ENCODE data around the gene KCNQ1OT1. TPM values are rescaled to one million over a fixed set of nuclear protein-coding genes. Genes with fewer than 3 reads are reported as not detected.

The KCNQ1OT1 gene
- total RNA-seq, 1 donor from 2014 or later, result 7.0 TPM

DNA sequence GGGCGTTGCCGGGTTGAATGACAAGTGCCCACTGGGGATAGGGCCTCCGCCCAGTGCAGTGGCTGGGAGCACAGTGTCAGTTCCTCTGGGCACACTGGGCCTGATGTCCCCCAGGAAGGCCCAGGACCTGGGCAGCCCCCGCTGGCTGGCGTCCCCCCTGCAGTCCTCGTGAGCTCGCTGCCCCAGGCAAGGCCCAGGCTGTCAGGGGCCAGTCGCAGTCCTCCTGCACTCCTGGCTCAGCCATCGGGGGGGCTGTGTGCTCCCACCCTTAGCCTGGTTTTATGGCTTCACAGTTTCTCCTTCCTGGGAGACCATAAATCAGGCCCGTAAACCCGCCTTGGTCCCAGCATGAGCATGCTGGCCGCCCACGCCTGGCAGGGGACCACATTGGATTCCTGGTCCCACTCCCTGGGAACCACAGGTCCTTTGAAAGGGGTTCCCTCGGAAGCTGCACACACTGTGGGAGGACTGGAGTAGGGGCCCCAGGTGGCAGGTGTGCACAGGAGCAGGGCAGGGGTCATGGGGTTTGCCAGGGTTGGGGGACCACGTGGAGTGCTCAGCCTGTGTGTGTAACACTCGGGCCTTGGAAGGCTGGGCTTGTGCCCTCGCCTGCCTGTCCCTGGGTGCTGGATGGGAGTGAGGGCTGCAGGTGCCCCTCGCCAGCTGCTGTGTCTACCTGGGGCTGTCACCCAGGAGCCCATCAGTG lies 113.6 kb downstream of the KCNQ1OT1 start:
- Mint-ChIP-seq H3K4me3 (no peak overlapping the region), H3K9me3 (no peaks in the 10 kb centered on the region), H3K27ac (no peak overlapping the region), H3K4me1 (ENCODE audit: unreplicated experiment) (no peaks in the 10 kb centered on the region), H3K27me3 (no peaks in the 10 kb centered on the region), H3K36me3 (no peaks in the 10 kb centered on the region)
- peak; percentile 62 for DNase-seq (ENCODE audit: extremely low spot score, unreplicated experiment)
- no peak for TF ChIP-seq CTCF (conservative IDR thresholded peaks at IDR 0.05)

DNA sequence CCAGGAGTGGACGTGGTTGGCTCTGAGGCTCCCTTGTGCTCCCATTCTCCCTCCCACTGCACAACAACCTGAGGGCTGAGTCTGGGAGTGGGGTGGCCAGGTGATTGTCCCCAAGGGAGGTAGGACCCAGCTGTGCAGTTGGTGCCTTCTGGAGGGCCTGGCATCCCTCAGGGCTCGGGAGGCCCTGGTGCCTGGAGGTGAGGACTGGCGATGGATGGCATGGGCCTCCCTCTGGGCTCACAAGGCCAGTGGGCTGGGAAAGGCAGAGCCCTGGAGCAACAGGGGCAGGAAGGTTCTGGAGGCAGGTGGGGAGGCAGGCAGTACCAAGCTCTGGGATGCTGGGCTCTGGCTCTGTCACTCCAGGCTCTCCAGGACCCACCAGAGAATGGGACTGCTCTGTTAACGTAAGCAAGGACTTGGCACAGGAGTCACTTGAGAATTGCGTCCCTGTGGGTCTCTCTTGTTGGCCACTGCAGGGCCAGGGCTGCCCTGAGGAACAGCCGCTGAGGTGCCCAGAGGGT lies 114.2 kb downstream of the KCNQ1OT1 start:
- peak; percentile 63 for DNase-seq (ENCODE audit: extremely low spot score, unreplicated experiment)
- Mint-ChIP-seq H3K27me3 (no peaks in the 10 kb centered on the region), H3K4me3 (no peak overlapping the region), H3K36me3 (no peaks in the 10 kb centered on the region), H3K9me3 (no peaks in the 10 kb centered on the region), H3K4me1 (ENCODE audit: unreplicated experiment) (no peaks in the 10 kb centered on the region), H3K27ac (no peak overlapping the region)
- no peak for TF ChIP-seq CTCF (conservative IDR thresholded peaks at IDR 0.05)

GRCh38 chr11:2584812-2585565 lies 114.8 kb downstream of the KCNQ1OT1 start:
- no peak for TF ChIP-seq CTCF (conservative IDR thresholded peaks at IDR 0.05)
- no peaks in the 10 kb centered on the region for H3K4me1 Mint-ChIP-seq (ENCODE audit: unreplicated experiment)
- DNase-seq (ENCODE audit: extremely low spot score, unreplicated experiment), result peak; percentile 62
- no peaks in the 10 kb centered on the region for H3K27me3 Mint-ChIP-seq
- H3K9me3 Mint-ChIP-seq, result no peaks in the 10 kb centered on the region
- H3K27ac Mint-ChIP-seq, result no peak overlapping the region
- no peak overlapping the region for H3K4me3 Mint-ChIP-seq
- H3K36me3 Mint-ChIP-seq, result no peaks in the 10 kb centered on the region

GRCh38 chr11:2584434-2584811 lies 115.4 kb downstream of the KCNQ1OT1 start:
- Mint-ChIP-seq H3K36me3 (no peaks in the 10 kb centered on the region), H3K4me1 (ENCODE audit: unreplicated experiment) (no peaks in the 10 kb centered on the region), H3K9me3 (no peaks in the 10 kb centered on the region), H3K4me3 (no peak overlapping the region), H3K27ac (no peak overlapping the region), H3K27me3 (no peaks in the 10 kb centered on the region)
- no peak for DNase-seq (ENCODE audit: extremely low spot score, unreplicated experiment)
- TF ChIP-seq CTCF (conservative IDR thresholded peaks at IDR 0.05), result no peak

- H3K27me3 Mint-ChIP-seq, result no peaks in the 10 kb centered on the region
- H3K4me3 Mint-ChIP-seq, result no peak overlapping the region
- TF ChIP-seq CTCF (conservative IDR thresholded peaks at IDR 0.05), result no peak
- peak; percentile 67 for DNase-seq (ENCODE audit: extremely low spot score, unreplicated experiment)
- H3K36me3 Mint-ChIP-seq, result no peaks in the 10 kb centered on the region
- no peaks in the 10 kb centered on the region for H3K9me3 Mint-ChIP-seq
- no peak overlapping the region for H3K27ac Mint-ChIP-seq
- no peaks in the 10 kb centered on the region for H3K4me1 Mint-ChIP-seq (ENCODE audit: unreplicated experiment)
Observed at GRCh38 chr11:2583605-2583958, 116.2 kb downstream of the KCNQ1OT1 start.

All from type B pancreatic cell (in vitro differentiated cells).